Brain pericyte (primary cell): ENCODE data around the gene CACNA2D3.

ENCODE experiments used
- DNase-seq: peaks from one replicate; pipeline ENCODE4 v3.0.0-alpha.2; 2012; ENCODE audit warnings: low read depth, low spot score

CACNA2D3 gene

GRCh38 chr3:55000546-55000945 is 878.2 kb downstream of the CACNA2D3 start:
- peak; percentile 31 for DNase-seq

- no peak for DNase-seq
These were observed 878.6 kb downstream of the CACNA2D3 start for GRCh38 chr3:55000953-55001352.

- DNase-seq: no peak
These were observed 880.1 kb downstream of the CACNA2D3 start for GRCh38 chr3:55002416-55002930.

GRCh38 chr3:55006244-55006676 is 883.9 kb downstream of the CACNA2D3 start:
- no peak for DNase-seq

GRCh38 chr3:55007971-55008370 is 885.6 kb downstream of the CACNA2D3 start:
- DNase-seq: no peak

- DNase-seq: no peak
These were observed 887.0 kb downstream of the CACNA2D3 start for GRCh38 chr3:55009372-55009771.

- no peak for DNase-seq
These were observed 889.7 kb downstream of the CACNA2D3 start for GRCh38 chr3:55012091-55012490.

GRCh38 chr3:55013145-55013925 is 891.0 kb downstream of the CACNA2D3 start:
- no peak for DNase-seq

- no peak for DNase-seq
These were observed 891.7 kb downstream of the CACNA2D3 start for GRCh38 chr3:55014081-55014480.

GRCh38 chr3:55014906-55015305 is 892.6 kb downstream of the CACNA2D3 start:
- DNase-seq: no peak

- no peak for DNase-seq
These were observed 895.5 kb downstream of the CACNA2D3 start for GRCh38 chr3:55017876-55018275.

- DNase-seq: no peak
These were observed 908.6 kb downstream of the CACNA2D3 start for GRCh38 chr3:55030938-55031337.

GRCh38 chr3:55036883-55037577 is 914.7 kb downstream of the CACNA2D3 start:
- DNase-seq: no peak

GRCh38 chr3:55042591-55042990 is 920.2 kb downstream of the CACNA2D3 start:
- no peak for DNase-seq

GRCh38 chr3:55044486-55044885 is 922.1 kb downstream of the CACNA2D3 start:
- no peak for DNase-seq

- DNase-seq: no peak
These were observed 936.8 kb downstream of the CACNA2D3 start for GRCh38 chr3:55059027-55059629.

- no peak for DNase-seq
These were observed 938.8 kb downstream of the CACNA2D3 start for GRCh38 chr3:55060896-55061719.

- DNase-seq: no peak
These were observed 939.3 kb downstream of the CACNA2D3 start for GRCh38 chr3:55061720-55062034.

- DNase-seq: no peak
These were observed 941.8 kb downstream of the CACNA2D3 start for GRCh38 chr3:55064164-55064563.

- no peak for DNase-seq
These were observed 943.0 kb downstream of the CACNA2D3 start for GRCh38 chr3:55065331-55065730.

GRCh38 chr3:55066551-55067047 is 944.2 kb downstream of the CACNA2D3 start:
- no peak for DNase-seq
